ENCODE results near the gene LRRC40.
A peak's percentile ranks its signal among the peaks of the same experiment; 100 is the strongest.

- TF ChIP-seq, protein P1, sequence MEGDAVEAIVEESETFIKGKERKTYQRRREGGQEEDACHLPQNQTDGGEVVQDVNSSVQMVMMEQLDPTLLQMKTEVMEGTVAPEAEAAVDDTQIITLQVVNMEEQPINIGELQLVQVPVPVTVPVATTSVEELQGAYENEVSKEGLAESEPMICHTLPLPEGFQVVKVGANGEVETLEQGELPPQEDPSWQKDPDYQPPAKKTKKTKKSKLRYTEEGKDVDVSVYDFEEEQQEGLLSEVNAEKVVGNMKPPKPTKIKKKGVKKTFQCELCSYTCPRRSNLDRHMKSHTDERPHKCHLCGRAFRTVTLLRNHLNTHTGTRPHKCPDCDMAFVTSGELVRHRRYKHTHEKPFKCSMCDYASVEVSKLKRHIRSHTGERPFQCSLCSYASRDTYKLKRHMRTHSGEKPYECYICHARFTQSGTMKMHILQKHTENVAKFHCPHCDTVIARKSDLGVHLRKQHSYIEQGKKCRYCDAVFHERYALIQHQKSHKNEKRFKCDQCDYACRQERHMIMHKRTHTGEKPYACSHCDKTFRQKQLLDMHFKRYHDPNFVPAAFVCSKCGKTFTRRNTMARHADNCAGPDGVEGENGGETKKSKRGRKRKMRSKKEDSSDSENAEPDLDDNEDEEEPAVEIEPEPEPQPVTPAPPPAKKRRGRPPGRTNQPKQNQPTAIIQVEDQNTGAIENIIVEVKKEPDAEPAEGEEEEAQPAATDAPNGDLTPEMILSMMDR (conservative IDR thresholded peaks at IDR 0.05), result 0 out of 2 replicates have a peak, but pooled peaks have one; percentile 23
- no peak for TF ChIP-seq EZH2 (IDR thresholded peaks at IDR 0.05; ENCODE audit: low read depth)
Observed at GRCh38 chr1:70112838-70113237, 92.5 kb downstream of the LRRC40 start.

Data from PC-9 (cell line).